Measurements from ENCODE around the gene PEX1.

Gene PEX1

GRCh38 chr7:92528188-92528957, at the start of gene PEX1, which contains the start of gene RBM48:
Gene PEX1 (minus strand): TSS chr7:92528520. CDS start chr7:92528435, 85 bp downstream.
Gene RBM48 (plus strand): TSS chr7:92528795. CDS start chr7:92528814, 19 bp downstream.
- CTCF ChIA-PET, result interaction anchor here (0.5 to 1.8 kb wide), 13 partner anchors 11 to 528 kb away, joined by 3 to 7 read pairs (median 3); no protein-coding TSS in a partner anchor
- DNase-seq (ENCODE audit: low read depth, low spot score), result peak; percentile 94
- H3K4me3 ChIP-seq (ENCODE audit: low read depth, low read length), result peak within 1 kb of the TSS; percentile 97
- POLR2A ChIA-PET, result no interaction called here
- TF ChIP-seq, protein P1, sequence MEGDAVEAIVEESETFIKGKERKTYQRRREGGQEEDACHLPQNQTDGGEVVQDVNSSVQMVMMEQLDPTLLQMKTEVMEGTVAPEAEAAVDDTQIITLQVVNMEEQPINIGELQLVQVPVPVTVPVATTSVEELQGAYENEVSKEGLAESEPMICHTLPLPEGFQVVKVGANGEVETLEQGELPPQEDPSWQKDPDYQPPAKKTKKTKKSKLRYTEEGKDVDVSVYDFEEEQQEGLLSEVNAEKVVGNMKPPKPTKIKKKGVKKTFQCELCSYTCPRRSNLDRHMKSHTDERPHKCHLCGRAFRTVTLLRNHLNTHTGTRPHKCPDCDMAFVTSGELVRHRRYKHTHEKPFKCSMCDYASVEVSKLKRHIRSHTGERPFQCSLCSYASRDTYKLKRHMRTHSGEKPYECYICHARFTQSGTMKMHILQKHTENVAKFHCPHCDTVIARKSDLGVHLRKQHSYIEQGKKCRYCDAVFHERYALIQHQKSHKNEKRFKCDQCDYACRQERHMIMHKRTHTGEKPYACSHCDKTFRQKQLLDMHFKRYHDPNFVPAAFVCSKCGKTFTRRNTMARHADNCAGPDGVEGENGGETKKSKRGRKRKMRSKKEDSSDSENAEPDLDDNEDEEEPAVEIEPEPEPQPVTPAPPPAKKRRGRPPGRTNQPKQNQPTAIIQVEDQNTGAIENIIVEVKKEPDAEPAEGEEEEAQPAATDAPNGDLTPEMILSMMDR (IDR thresholded peaks at IDR 0.05; ENCODE audit: insufficient read depth, low read length, missing control alignments), result peak; percentile 53

DNA sequence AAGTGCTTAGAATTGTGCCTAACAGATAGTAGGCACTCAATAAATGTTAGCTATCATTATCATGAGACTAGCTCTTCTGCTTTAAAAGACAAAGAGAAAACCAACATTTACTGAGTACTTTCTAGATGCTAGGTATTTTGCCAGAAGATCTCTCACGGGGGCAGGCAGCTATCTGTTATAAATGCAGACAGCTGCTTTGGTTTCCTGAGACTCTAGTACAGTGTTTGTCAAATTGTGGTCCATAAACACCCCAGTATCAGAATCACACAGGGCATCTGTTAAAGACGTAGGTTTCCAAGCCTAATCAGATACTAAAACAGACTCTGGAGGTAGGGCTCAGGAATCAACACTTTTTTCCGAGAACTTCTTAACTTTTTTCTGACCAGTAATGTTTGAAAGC, 48.0 kb upstream of the PEX1 start:
- CTCF ChIA-PET, result interaction anchor here (0.8 kb wide), 1 partner anchor 14 kb away, joined by 5 read pairs; the partner anchor contains the start of gene FAM133B
- no peak for DNase-seq (ENCODE audit: low read depth, low spot score)
- POLR2A ChIA-PET, result no interaction called here
- H3K4me3 ChIP-seq (ENCODE audit: low read depth, low read length), result no peak overlapping the region
- TF ChIP-seq, protein P1 (IDR thresholded peaks at IDR 0.05; ENCODE audit: insufficient read depth, low read length, missing control alignments), result no peak

- ChIA-PET CTCF (interaction anchor here (0.9 kb wide), 2 partner anchors 9 kb away, joined by 4 to 6 read pairs; no protein-coding TSS in a partner anchor), POLR2A (interaction anchor here (0.8 kb wide), 1 partner anchor 9 kb away, joined by 3 read pairs; no protein-coding TSS in a partner anchor)
- TF ChIP-seq, protein P1 (IDR thresholded peaks at IDR 0.05; ENCODE audit: insufficient read depth, low read length, missing control alignments), result no peak
- no peak for DNase-seq (ENCODE audit: low read depth, low spot score)
- no peak overlapping the region for H3K4me3 ChIP-seq (ENCODE audit: low read depth, low read length)
These were observed 40.8 kb upstream of the PEX1 start for GRCh38 chr7:92569137-92569536.

GRCh38 chr7:92567460-92567859, 39.1 kb upstream of the PEX1 start:
- ChIA-PET CTCF (interaction anchor here (2.2 kb wide), 1 partner anchor 23 kb away, joined by 9 read pairs; the partner anchor contains the start of gene FAM133B), POLR2A (no interaction called here)
- TF ChIP-seq, protein P1 (IDR thresholded peaks at IDR 0.05; ENCODE audit: insufficient read depth, low read length, missing control alignments), result no peak
- no peak overlapping the region for H3K4me3 ChIP-seq (ENCODE audit: low read depth, low read length)
- no peak for DNase-seq (ENCODE audit: low read depth, low spot score)

GRCh38 chr7:92563345-92563744, 35.0 kb upstream of the PEX1 start:
- CTCF ChIA-PET, result interaction anchor here (1.3 to 1.9 kb wide), 2 partner anchors 10 to 35 kb away, joined by 4 to 7 read pairs; partner anchors contain the start of genes PEX1 and RBM48
- POLR2A ChIA-PET, result no interaction called here
- DNase-seq (ENCODE audit: low read depth, low spot score), result no peak
- H3K4me3 ChIP-seq (ENCODE audit: low read depth, low read length), result no peak overlapping the region
- TF ChIP-seq, protein P1 (IDR thresholded peaks at IDR 0.05; ENCODE audit: insufficient read depth, low read length, missing control alignments), result no peak

GRCh38 chr7:92560602-92561001, 32.3 kb upstream of the PEX1 start:
- H3K4me3 ChIP-seq (ENCODE audit: low read depth, low read length), result no peak overlapping the region
- ChIA-PET CTCF (interaction anchor here (1.3 kb wide), 1 partner anchor 8 kb away, joined by 4 read pairs; no protein-coding TSS in a partner anchor), POLR2A (interaction anchor here (0.9 kb wide), 1 partner anchor 18 kb away, joined by 3 read pairs; no protein-coding TSS in a partner anchor)
- DNase-seq (ENCODE audit: low read depth, low spot score), result no peak
- TF ChIP-seq, protein P1 (IDR thresholded peaks at IDR 0.05; ENCODE audit: insufficient read depth, low read length, missing control alignments), result no peak

Measured in AG04449 (cell line).